K562 (cell line): Measurements from ENCODE around the gene RPLP2. TPM values are rescaled to one million over a fixed set of nuclear protein-coding genes. Genes with fewer than 3 reads are reported as not detected.

ENCODE experiments used
- BCL6 ChIP-seq: fragments of 250-450 bp; sonication (Bioruptor Pico); IDR thresholded peaks from 2 replicates; pipeline ENCODE4 v1.4.0; 2020
- CHAMP1 ChIP-seq: fragments of 450-650 bp; IDR thresholded peaks from 2 replicates; pipeline ENCODE4 v1.6.1; 2016; ENCODE audit warnings: mild to moderate bottlenecking
- E2F3 ChIP-seq: fragments of 250-450 bp; sonication (Bioruptor Pico); IDR thresholded peaks from 2 replicates; pipeline ENCODE4 v1.4.0; 2020; ENCODE audit warnings: mild to moderate bottlenecking
- EHMT2 ChIP-seq: fragments of 450-650 bp; IDR thresholded peaks from 2 replicates; pipeline ENCODE4 v1.6.1; 2018; ENCODE audit warnings: antibody characterized with exemption
- FOXP4 ChIP-seq: sonication (generic); formaldehyde crosslinking; IDR thresholded peaks from 2 replicates; pipeline ENCODE4 v1.8.0; 2022; ENCODE audit warnings: mild to moderate bottlenecking, missing genetic modification reagents, borderline replicate concordance
- HBP1 ChIP-seq: fragments of 450-650 bp; formaldehyde crosslinking; IDR thresholded peaks from 2 replicates; pipeline ENCODE4 v1.4.0; 2022; ENCODE audit warnings: missing genetic modification characterization
- HEY1 ChIP-seq: fragments of 250-450 bp; sonication (Bioruptor Pico); IDR thresholded peaks from 2 replicates; pipeline ENCODE4 v1.5.0; 2020; ENCODE audit warnings: mild to moderate bottlenecking, moderate library complexity, borderline replicate concordance
- L3MBTL2 ChIP-seq: fragments of 450-650 bp; IDR thresholded peaks from 2 replicates; pipeline ENCODE4 v1.6.1; 2016; ENCODE audit warnings: mild to moderate bottlenecking, moderate library complexity
- MAFK ChIP-seq: IDR thresholded peaks from 2 replicates; pipeline ENCODE4 v1.6.1; 2011; ENCODE audit warnings: low read length, improper control_type of control experiment
- MCM5 ChIP-seq: fragments of 450-650 bp; IDR thresholded peaks from 2 replicates; pipeline ENCODE4 v1.6.1; 2016; ENCODE audit warnings: low read depth
- NFXL1 ChIP-seq: fragments of 450-650 bp; formaldehyde crosslinking; IDR thresholded peaks from 2 replicates; pipeline ENCODE4 v1.4.0; 2021; ENCODE audit warnings: mild to moderate bottlenecking
- PTBP1 ChIP-seq: fragments of 200-400 bp; formaldehyde crosslinking; IDR thresholded peaks from 2 replicates; pipeline ENCODE4 v1.6.1; 2017; ENCODE audit warnings: low read depth, low read length
- ZBTB11 ChIP-seq, 3 experiments: fragments of 200-800 bp in 1 of 3; fragments of 250-450 bp in 1 of 3; fragments of 450-650 bp in 1 of 3; sonication (Bioruptor Pico) in 1 of 3; sonication (Bioruptor generic) in 1 of 3; formaldehyde crosslinking in 1 of 3; IDR thresholded peaks; 2 replicates each; pipeline versions ENCODE4 v1.6.1 to v1.8.0; 2016 to 2022; ENCODE audit warnings: mild to moderate bottlenecking in 2 of 3, missing genetic modification characterization in 2 of 3, missing compliant biosample characterization in 1 of 3, moderate library complexity in 1 of 3
- ZNF764 ChIP-seq: fragments of 250-450 bp; sonication (Bioruptor Pico); IDR thresholded peaks from 2 replicates; pipeline ENCODE4 v1.4.0; 2020; ENCODE audit warnings: low read depth, mild to moderate bottlenecking, moderate library complexity
- polyA plus RNA-seq, 8 experiments: library from polyadenylated mRNA; depleted of rRNA in 4 of 8; stranded (reverse) in 5 of 8; unstranded in 3 of 8; fragments of >200 nt; fragmentation: Nextera tagmentation in 2 of 8; fragmentation: Illumina TruSeq in 1 of 8; extraction: Ambion mirVana in 2 of 8; extraction: Trizol in 1 of 8; gene quantifications; 2 replicates each; pipeline versions ENCODE4 v1.2.1 to v1.2.3, GENCODE V29; 2011 to 2014; ENCODE audit warnings: inconsistent platforms in 1 of 8, missing spikeins in 1 of 8
- total RNA-seq, 7 experiments: library from RNA; depleted of rRNA in 6 of 7; stranded (reverse); fragments of >200 nt in 6 of 7; fragmentation: Illumina TruSeq in 2 of 7; extraction: Trizol in 2 of 7; gene quantifications; 2 replicates each; pipeline versions ENCODE4 v1.2.1 to v1.2.3, GENCODE V29; 2011 to 2021; ENCODE audit warnings: low replicate concordance in 1 of 7
- TF ChIP-seq, protein P1 (sequence below): sonication (generic); formaldehyde crosslinking; IDR thresholded peaks from 2 replicates; pipeline ENCODE4 v1.8.1; 2023; ENCODE audit warnings: mild to moderate bottlenecking, missing genetic modification reagents

Gene RPLP2
- total and polyA plus RNA-seq, 9 of the 15 experiments (the other 6 are each of a cell fraction or from before 2014, with no cell fraction given) = 528 to 3,807 (median 1,633) TPM

GRCh38 chr11:809287-810039 lies at the start of gene RPLP2 (continued):
- TF ChIP-seq PTBP1 (no peak; the same call in 1 of the 2 replicates), BCL6 (no peak), NFXL1 (CRISPR knock-in tag) (no peak), ZBTB11 (CRISPR knock-in tag; IDR thresholded peaks at IDR 0.05) (peak in 2 of 3 experiments; percentile 71 to 95; a peak in 4 of 6 replicates), ZNF764 (CRISPR knock-in tag) (no peak), MAFK (no peak; the same call in 1 of the 2 replicates), CHAMP1 (no peak), FOXP4 (peak; percentile 87), MCM5 (no peak), HEY1 (CRISPR knock-in tag) (no peak), HBP1 (CRISPR knock-in tag) (peak; percentile 89; the same call in 1 of the 2 replicates), L3MBTL2 (peak; percentile 80), EHMT2 (no peak), E2F3 (CRISPR knock-in tag) (peak; percentile 74; the same call in 1 of the 2 replicates)
- TF ChIP-seq, protein P1, sequence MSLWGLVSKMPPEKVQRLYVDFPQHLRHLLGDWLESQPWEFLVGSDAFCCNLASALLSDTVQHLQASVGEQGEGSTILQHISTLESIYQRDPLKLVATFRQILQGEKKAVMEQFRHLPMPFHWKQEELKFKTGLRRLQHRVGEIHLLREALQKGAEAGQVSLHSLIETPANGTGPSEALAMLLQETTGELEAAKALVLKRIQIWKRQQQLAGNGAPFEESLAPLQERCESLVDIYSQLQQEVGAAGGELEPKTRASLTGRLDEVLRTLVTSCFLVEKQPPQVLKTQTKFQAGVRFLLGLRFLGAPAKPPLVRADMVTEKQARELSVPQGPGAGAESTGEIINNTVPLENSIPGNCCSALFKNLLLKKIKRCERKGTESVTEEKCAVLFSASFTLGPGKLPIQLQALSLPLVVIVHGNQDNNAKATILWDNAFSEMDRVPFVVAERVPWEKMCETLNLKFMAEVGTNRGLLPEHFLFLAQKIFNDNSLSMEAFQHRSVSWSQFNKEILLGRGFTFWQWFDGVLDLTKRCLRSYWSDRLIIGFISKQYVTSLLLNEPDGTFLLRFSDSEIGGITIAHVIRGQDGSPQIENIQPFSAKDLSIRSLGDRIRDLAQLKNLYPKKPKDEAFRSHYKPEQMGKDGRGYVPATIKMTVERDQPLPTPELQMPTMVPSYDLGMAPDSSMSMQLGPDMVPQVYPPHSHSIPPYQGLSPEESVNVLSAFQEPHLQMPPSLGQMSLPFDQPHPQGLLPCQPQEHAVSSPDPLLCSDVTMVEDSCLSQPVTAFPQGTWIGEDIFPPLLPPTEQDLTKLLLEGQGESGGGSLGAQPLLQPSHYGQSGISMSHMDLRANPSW = peak; percentile 12; the same call in 1 of the 2 replicates
